Left ventricle myocardium inferior (tissue), 1 donor: ENCODE results near the gene STK32B. TPM values are rescaled to one million over a fixed set of nuclear protein-coding genes. Genes with fewer than 3 reads are reported as not detected.
"Not testable (repeated sequence)": the region's sequence is repeated elsewhere in the genome, so short reads cannot be mapped to it uniquely, and the experiment has no call there.

Experiments
- DNase-seq: peaks from one replicate; pipeline ENCODE4 v3.0.0-alpha.2; 2020
- H3K27ac ChIP-seq: fragments of 200-600 bp; replicated peaks from 2 replicates; pipeline ENCODE4 v1.8.0; 2021
- H3K27me3 ChIP-seq: fragments of 200-600 bp; 2 replicates; pipeline ENCODE4 v1.8.0; 2021; ENCODE audit warnings: low read depth
- H3K36me3 ChIP-seq: fragments of 200-600 bp; 2 replicates; pipeline ENCODE4 v1.8.0; 2021
- H3K4me1 ChIP-seq: fragments of 200-600 bp; 2 replicates; pipeline ENCODE4 v1.8.0; 2021
- H3K4me3 ChIP-seq: fragments of 200-600 bp; 2 replicates; pipeline ENCODE4 v1.8.0; 2021; ENCODE audit warnings: mild to moderate bottlenecking, moderate library complexity
- H3K9me3 ChIP-seq: fragments of 200-600 bp; replicated peaks from 2 replicates; pipeline ENCODE4 v1.8.0; 2021
- CTCF ChIP-seq: fragments of 200-600 bp; IDR thresholded peaks from 2 replicates; pipeline ENCODE4 v1.8.0; 2021; ENCODE audit warnings: antibody characterized with exemption, mild to moderate bottlenecking, borderline replicate concordance
- intact Hi-C: fragments of 100-400 bp; cut with micrococcal nuclease; formaldehyde crosslinking; loops from one replicate; pipeline ENCODE4 v1.11.0; 2022
- total RNA-seq: library from RNA; stranded (reverse); fragmentation: NEBNext Ultra II Directional; extraction: Animal tissue kit (Norgen Biotek cat#: 25700); gene quantifications from one replicate; pipeline ENCODE4 v1.2.1, GENCODE V29; 2021
- donor health status: DM: no; HTN: yes; CAD: no; lungs with severe emphysema.

STK32B gene
- total RNA-seq, 1 donor from 2014 or later, result 0.55 TPM

- intact Hi-C loops, result no loop called here
- Histone ChIP-seq H3K4me3 (no peak overlapping the region), H3K9me3 (no peaks in the 10 kb centered on the region), H3K27me3 (peaks cover 71% of the 10 kb centered on the region), H3K4me1 (peaks cover 23% of the 10 kb centered on the region), H3K36me3 (no peaks in the 10 kb centered on the region), H3K27ac (no peak overlapping the region)
- DNase-seq, result no peak
- no peak for TF ChIP-seq CTCF
These were observed 1.6 kb downstream of the STK32B start for GRCh38 chr4:5052726-5053425.

GRCh38 chr4:5054532-5054931 is 3.3 kb downstream of the STK32B start:
- no peak overlapping the region for H3K27ac ChIP-seq
- H3K4me3 ChIP-seq, result no peak overlapping the region
- peaks cover 23% of the 10 kb centered on the region for H3K4me1 ChIP-seq
- peaks cover 62% of the 10 kb centered on the region for H3K27me3 ChIP-seq
- TF ChIP-seq CTCF, result no peak
- H3K9me3 ChIP-seq, result peaks cover 5% of the 10 kb centered on the region
- intact Hi-C loops, result no loop called here
- H3K36me3 ChIP-seq, result no peaks in the 10 kb centered on the region
- no peak for DNase-seq

GRCh38 chr4:5055411-5055810 is 4.1 kb downstream of the STK32B start:
- intact Hi-C loops, result no loop called here
- H3K36me3 ChIP-seq, result no peaks in the 10 kb centered on the region
- H3K9me3 ChIP-seq, result peaks cover 14% of the 10 kb centered on the region
- no peak overlapping the region for H3K27ac ChIP-seq
- no peak for TF ChIP-seq CTCF
- peaks cover 56% of the 10 kb centered on the region for H3K27me3 ChIP-seq
- no peak for DNase-seq
- no peak overlapping the region for H3K4me3 ChIP-seq
- H3K4me1 ChIP-seq, result peaks cover 19% of the 10 kb centered on the region

GRCh38 chr4:5066101-5066500 is 14.8 kb downstream of the STK32B start:
- DNase-seq, result no peak
- Histone ChIP-seq H3K27me3 (peaks cover 8% of the 10 kb centered on the region), H3K9me3 (peaks cover 6% of the 10 kb centered on the region), H3K4me3 (no peak overlapping the region), H3K4me1 (no peaks in the 10 kb centered on the region), H3K36me3 (no peaks in the 10 kb centered on the region), H3K27ac (no peak overlapping the region)
- no peak for TF ChIP-seq CTCF
- intact Hi-C loops, result no loop called here

GRCh38 chr4:5066968-5067367 is 15.7 kb downstream of the STK32B start:
- H3K4me1 ChIP-seq, H3K4me3 ChIP-seq, H3K27ac ChIP-seq, DNase-seq, H3K36me3 ChIP-seq, H3K9me3 ChIP-seq, H3K27me3 ChIP-seq, intact Hi-C loops: not testable (repeated sequence)

- H3K36me3 ChIP-seq, result no peaks in the 10 kb centered on the region
- peaks cover 10% of the 10 kb centered on the region for H3K9me3 ChIP-seq
- TF ChIP-seq CTCF, result no peak
- H3K4me1 ChIP-seq, result no peaks in the 10 kb centered on the region
- intact Hi-C loops, result no loop called here
- no peak for DNase-seq
- no peak overlapping the region for H3K4me3 ChIP-seq
- H3K27ac ChIP-seq, result no peak overlapping the region
- peaks cover 8% of the 10 kb centered on the region for H3K27me3 ChIP-seq
These were observed 16.6 kb downstream of the STK32B start for GRCh38 chr4:5067908-5068307.
